ENCODE results near the gene LRRD1. TPM values are rescaled to one million over a fixed set of nuclear protein-coding genes. Genes with fewer than 3 reads are reported as not detected.

LRRD1 gene
- total and polyA plus RNA-seq, 2 of the 13 experiments (the other 11 are each of a cell fraction or from before 2014, with no cell fraction given): 0.03 TPM; not detected in 1

GRCh38 chr7:92134271-92135051 is 44.5 kb downstream of the LRRD1 start, which contains the start of gene CYP51A1 (continued):
- TF ChIP-seq ZNF503 (CRISPR knock-in tag; IDR thresholded peaks at IDR 0.05): peak; percentile 49; the same call in 1 of the 2 replicates
- TF ChIP-seq SIX4 (CRISPR knock-in tag; IDR thresholded peaks at IDR 0.05): peak; percentile 42; the same call in 1 of the 2 replicates
- TF ChIP-seq, protein P1, sequence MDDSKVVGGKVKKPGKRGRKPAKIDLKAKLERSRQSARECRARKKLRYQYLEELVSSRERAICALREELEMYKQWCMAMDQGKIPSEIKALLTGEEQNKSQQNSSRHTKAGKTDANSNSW (CRISPR knock-in tag; IDR thresholded peaks at IDR 0.05; ENCODE audit: borderline replicate concordance): peak; percentile 94; the same call in 1 of the 2 replicates
- TF ChIP-seq HOXA5 (CRISPR knock-in tag; IDR thresholded peaks at IDR 0.05): peak; percentile 85
- TF ChIP-seq ZNF124 (CRISPR knock-in tag; IDR thresholded peaks at IDR 0.05): peak; percentile 87
- no peak for TF ChIP-seq RBAK (CRISPR knock-in tag; IDR thresholded peaks at IDR 0.05)
- no peak for TF ChIP-seq MXD4 (CRISPR knock-in tag; IDR thresholded peaks at IDR 0.05)
- TF ChIP-seq ZNF720 (CRISPR knock-in tag; IDR thresholded peaks at IDR 0.05): no peak
- peak; percentile 49; the same call in 1 of the 2 replicates for TF ChIP-seq PRDM15 (CRISPR knock-in tag; IDR thresholded peaks at IDR 0.05)
- TF ChIP-seq ZBTB7B (CRISPR knock-in tag; IDR thresholded peaks at IDR 0.05): peak; percentile 74
- peak; percentile 26; the same call in 1 of the 2 replicates for TF ChIP-seq CENPT (CRISPR knock-in tag; IDR thresholded peaks at IDR 0.05; ENCODE audit: low read depth)
- TF ChIP-seq PAF1 (CRISPR knock-in tag; IDR thresholded peaks at IDR 0.05): no peak
- TF ChIP-seq ZNF543 (CRISPR knock-in tag; IDR thresholded peaks at IDR 0.05): peak; percentile 92; the same call in 1 of the 2 replicates
- peak; percentile 22; the same call in 1 of the 2 replicates for TF ChIP-seq PHF20 (CRISPR knock-in tag; IDR thresholded peaks at IDR 0.05)
- TF ChIP-seq HIVEP1 (CRISPR knock-in tag; IDR thresholded peaks at IDR 0.05): peak; percentile 80
- TF ChIP-seq SKIL (CRISPR knock-in tag; IDR thresholded peaks at IDR 0.05; ENCODE audit: borderline replicate concordance): no peak
- TF ChIP-seq ISL2 (CRISPR knock-in tag; IDR thresholded peaks at IDR 0.05): peak; percentile 11; the same call in 1 of the 2 replicates
- no peak for TF ChIP-seq ATRX (CRISPR knock-in tag; IDR thresholded peaks at IDR 0.05; ENCODE audit: borderline replicate concordance)
- no peak for TF ChIP-seq GLMP (CRISPR knock-in tag; IDR thresholded peaks at IDR 0.05; ENCODE audit: borderline replicate concordance)
- peak; percentile 57; the same call in 1 of the 2 replicates for TF ChIP-seq ZNF546 (CRISPR knock-in tag; conservative IDR thresholded peaks at IDR 0.05)
- TF ChIP-seq REL (CRISPR knock-in tag; conservative IDR thresholded peaks at IDR 0.05): peak; percentile 96

Measured in HepG2 (cell line).